HepG2 (cell line): ENCODE measurements around the gene SGMS1. TPM values are rescaled to one million over a fixed set of nuclear protein-coding genes. Genes with fewer than 3 reads are reported as not detected.

Experiments
- HES4 ChIP-seq: sonication (generic); formaldehyde crosslinking; IDR thresholded peaks from 2 replicates; pipeline ENCODE4 v1.9.0; 2021; ENCODE audit warnings: mild to moderate bottlenecking, missing genetic modification reagents, borderline replicate concordance
- JUN ChIP-seq: sonication (generic); formaldehyde crosslinking; IDR thresholded peaks from 2 replicates; pipeline ENCODE4 v1.4.0; 2020; ENCODE audit warnings: mild to moderate bottlenecking, missing genetic modification reagents
- KAT7 ChIP-seq: IDR thresholded peaks from 2 replicates; pipeline ENCODE4 v1.6.1; 2018; ENCODE audit warnings: borderline replicate concordance, missing compliant biosample characterization
- MEIS2 ChIP-seq: sonication (generic); formaldehyde crosslinking; IDR thresholded peaks from 2 replicates; pipeline ENCODE4 v1.9.0; 2021; ENCODE audit warnings: mild to moderate bottlenecking, missing genetic modification reagents
- MIER3 ChIP-seq: IDR thresholded peaks from 2 replicates; pipeline ENCODE4 v1.6.1; 2016; ENCODE audit warnings: missing compliant biosample characterization, borderline replicate concordance
- MTA1 ChIP-seq: sonication (generic); formaldehyde crosslinking; IDR thresholded peaks from 2 replicates; pipeline ENCODE4 v1.4.0; 2020; ENCODE audit warnings: missing genetic modification reagents, mild to moderate bottlenecking, borderline replicate concordance
- NR2F1 ChIP-seq, 2 experiments: fragments of 450-650 bp in 1 of 2; formaldehyde crosslinking in 1 of 2; IDR thresholded peaks; 2 replicates each; pipeline versions ENCODE4 v1.5.0 to v1.6.1; 2016 to 2020; ENCODE audit warnings: mild to moderate bottlenecking in 1 of 2, missing compliant biosample characterization in 1 of 2, missing genetic modification reagents in 1 of 2, moderate library complexity in 1 of 2
- REL ChIP-seq: sonication (generic); formaldehyde crosslinking; conservative IDR thresholded peaks from 2 replicates; pipeline ENCODE4 v1.8.0; 2022; ENCODE audit warnings: mild to moderate bottlenecking, missing genetic modification reagents, moderate library complexity
- SIN3A ChIP-seq: IDR thresholded peaks from 2 replicates; pipeline ENCODE4 v1.6.1; 2011; ENCODE audit warnings: low read depth, mild to moderate bottlenecking, control low read depth, low read length, borderline replicate concordance
- ZBTB20 ChIP-seq: sonication (generic); formaldehyde crosslinking; IDR thresholded peaks from 2 replicates; pipeline ENCODE4 v1.8.1; 2023; ENCODE audit warnings: missing genetic modification reagents, low read depth, mild to moderate bottlenecking, borderline replicate concordance
- ZFP82 ChIP-seq: sonication (generic); formaldehyde crosslinking; IDR thresholded peaks from 2 replicates; pipeline ENCODE4 v1.5.1; 2020; ENCODE audit warnings: mild to moderate bottlenecking, missing genetic modification reagents, borderline replicate concordance
- ZNF10 ChIP-seq: sonication (generic); formaldehyde crosslinking; IDR thresholded peaks from 2 replicates; pipeline ENCODE4 v1.4.0; 2020; ENCODE audit warnings: mild to moderate bottlenecking, low read depth, missing genetic modification reagents, borderline replicate concordance
- ZNF543 ChIP-seq: sonication (generic); formaldehyde crosslinking; IDR thresholded peaks from 2 replicates; pipeline ENCODE4 v1.4.0; 2020; ENCODE audit warnings: mild to moderate bottlenecking, missing genetic modification reagents
- ZSCAN9 ChIP-seq: IDR thresholded peaks from 2 replicates; pipeline ENCODE4 v1.6.1; 2016; ENCODE audit warnings: borderline replicate concordance
- polyA plus RNA-seq, 8 experiments: library from polyadenylated mRNA; depleted of rRNA in 3 of 8; stranded (reverse) in 7 of 8; unstranded in 1 of 8; fragments of >200 nt; fragmentation: Illumina TruSeq in 4 of 8; extraction: Trizol in 4 of 8; gene quantifications; 2 replicates each; pipeline versions ENCODE4 v1.2.1 to v1.2.3, GENCODE V29; 2011 to 2016; ENCODE audit warnings: low read depth in 4 of 8, missing spikeins in 1 of 8, mixed read lengths in 1 of 8; ENCODE audit not compliant: insufficient read depth in 1 of 8
- total RNA-seq, 5 experiments: library from RNA; depleted of rRNA; stranded (reverse); fragments of >200 nt; fragmentation: Illumina TruSeq; extraction: Trizol; gene quantifications; 2 replicates each; pipeline ENCODE4 v1.2.3, GENCODE V29; 2016; ENCODE audit warnings: low read depth in 1 of 5
- TF ChIP-seq, protein P1 (sequence below): sonication (generic); formaldehyde crosslinking; IDR thresholded peaks from 2 replicates; pipeline ENCODE4 v1.5.0; 2020; ENCODE audit warnings: mild to moderate bottlenecking, missing genetic modification reagents
- TF ChIP-seq, protein P2 (sequence below): sonication (generic); formaldehyde crosslinking; IDR thresholded peaks from 2 replicates; pipeline ENCODE4 v1.4.0; 2020; ENCODE audit warnings: mild to moderate bottlenecking, missing genetic modification reagents, borderline replicate concordance
- TF ChIP-seq, protein P3 (sequence below): sonication (generic); formaldehyde crosslinking; IDR thresholded peaks from 2 replicates; pipeline ENCODE4 v1.4.0; 2020; ENCODE audit warnings: missing genetic modification reagents

Gene SGMS1
- total and polyA plus RNA-seq, 2 of the 13 experiments (the other 11 are each of a cell fraction or from before 2014, with no cell fraction given), result 6.5 to 15.1 TPM

DNA sequence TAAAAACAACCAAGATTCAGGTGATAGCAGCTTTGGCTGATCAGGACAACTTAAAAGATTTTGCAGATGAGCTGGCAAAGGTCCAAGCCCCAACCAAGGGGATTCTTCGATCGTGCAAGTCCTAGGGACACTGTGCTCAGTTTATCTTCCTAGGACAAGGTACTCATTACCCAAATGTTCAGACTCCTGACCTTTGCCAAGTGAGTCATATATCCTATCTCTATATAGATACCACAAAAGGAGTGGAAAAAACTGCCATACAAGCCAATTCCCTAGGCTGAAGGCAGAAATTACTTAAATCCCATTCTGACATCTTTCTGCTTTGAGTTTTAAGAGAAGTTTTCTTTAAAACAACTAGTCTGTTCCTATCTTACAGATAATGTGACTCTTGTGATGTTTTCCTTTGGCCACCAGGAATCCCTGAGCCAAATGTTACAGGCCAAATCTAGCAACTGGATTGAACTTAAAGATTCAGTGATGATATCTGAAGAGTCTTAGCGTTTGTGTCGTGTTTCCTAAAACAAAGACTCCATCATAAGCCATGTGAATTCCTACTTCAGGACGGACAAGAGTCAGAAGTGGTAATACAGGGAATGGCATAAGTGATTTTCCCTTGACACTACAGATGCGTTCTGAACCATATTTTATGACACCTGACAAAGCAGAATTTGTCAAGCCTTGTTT, 229.8 kb downstream of the SGMS1 start (continued):
- TF ChIP-seq ZBTB20 (CRISPR knock-in tag) (peak; percentile 22; the same call in 1 of the 2 replicates), ZNF10 (CRISPR knock-in tag) (no peak), MIER3 (CRISPR knock-in tag) (peak; percentile 37; the same call in 1 of the 2 replicates), MEIS2 (CRISPR knock-in tag) (no peak), ZNF543 (CRISPR knock-in tag) (no peak), NR2F1 (CRISPR knock-in tag; IDR thresholded peaks at IDR 0.05) (peak; percentile 22 to 54; a peak in 1 of 4 replicates), REL (CRISPR knock-in tag) (no peak), ZSCAN9 (CRISPR knock-in tag) (no peak), ZFP82 (CRISPR knock-in tag) (no peak), KAT7 (CRISPR knock-in tag) (no peak), MTA1 (CRISPR knock-in tag) (no peak), SIN3A (no peak), HES4 (CRISPR knock-in tag) (no peak), JUN (0 out of 2 replicates have a peak, but pooled peaks have one; percentile 49)
- TF ChIP-seq, protein P1, sequence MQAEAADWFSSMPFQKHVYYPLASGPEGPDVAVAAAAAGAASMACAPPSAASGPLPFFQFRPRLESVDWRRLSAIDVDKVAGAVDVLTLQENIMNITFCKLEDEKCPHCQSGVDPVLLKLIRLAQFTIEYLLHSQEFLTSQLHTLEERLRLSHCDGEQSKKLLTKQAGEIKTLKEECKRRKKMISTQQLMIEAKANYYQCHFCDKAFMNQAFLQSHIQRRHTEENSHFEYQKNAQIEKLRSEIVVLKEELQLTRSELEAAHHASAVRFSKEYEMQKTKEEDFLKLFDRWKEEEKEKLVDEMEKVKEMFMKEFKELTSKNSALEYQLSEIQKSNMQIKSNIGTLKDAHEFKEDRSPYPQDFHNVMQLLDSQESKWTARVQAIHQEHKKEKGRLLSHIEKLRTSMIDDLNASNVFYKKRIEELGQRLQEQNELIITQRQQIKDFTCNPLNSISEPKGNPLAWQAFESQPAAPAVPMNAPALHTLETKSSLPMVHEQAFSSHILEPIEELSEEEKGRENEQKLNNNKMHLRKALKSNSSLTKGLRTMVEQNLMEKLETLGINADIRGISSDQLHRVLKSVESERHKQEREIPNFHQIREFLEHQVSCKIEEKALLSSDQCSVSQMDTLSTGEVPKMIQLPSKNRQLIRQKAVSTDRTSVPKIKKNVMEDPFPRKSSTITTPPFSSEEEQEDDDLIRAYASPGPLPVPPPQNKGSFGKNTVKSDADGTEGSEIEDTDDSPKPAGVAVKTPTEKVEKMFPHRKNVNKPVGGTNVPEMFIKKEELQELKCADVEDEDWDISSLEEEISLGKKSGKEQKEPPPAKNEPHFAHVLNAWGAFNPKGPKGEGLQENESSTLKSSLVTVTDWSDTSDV, result no peak
- TF ChIP-seq, protein P2, sequence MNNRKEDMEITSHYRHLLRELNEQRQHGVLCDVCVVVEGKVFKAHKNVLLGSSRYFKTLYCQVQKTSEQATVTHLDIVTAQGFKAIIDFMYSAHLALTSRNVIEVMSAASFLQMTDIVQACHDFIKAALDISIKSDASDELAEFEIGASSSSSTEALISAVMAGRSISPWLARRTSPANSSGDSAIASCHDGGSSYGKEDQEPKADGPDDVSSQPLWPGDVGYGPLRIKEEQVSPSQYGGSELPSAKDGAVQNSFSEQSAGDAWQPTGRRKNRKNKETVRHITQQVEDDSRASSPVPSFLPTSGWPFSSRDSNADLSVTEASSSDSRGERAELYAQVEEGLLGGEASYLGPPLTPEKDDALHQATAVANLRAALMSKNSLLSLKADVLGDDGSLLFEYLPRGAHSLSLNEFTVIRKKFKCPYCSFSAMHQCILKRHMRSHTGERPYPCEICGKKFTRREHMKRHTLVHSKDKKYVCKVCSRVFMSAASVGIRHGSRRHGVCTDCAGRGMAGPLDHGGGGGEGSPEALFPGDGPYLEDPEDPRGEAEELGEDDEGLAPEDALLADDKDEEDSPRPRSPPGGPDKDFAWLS (CRISPR knock-in tag), result no peak
- TF ChIP-seq, protein P3, sequence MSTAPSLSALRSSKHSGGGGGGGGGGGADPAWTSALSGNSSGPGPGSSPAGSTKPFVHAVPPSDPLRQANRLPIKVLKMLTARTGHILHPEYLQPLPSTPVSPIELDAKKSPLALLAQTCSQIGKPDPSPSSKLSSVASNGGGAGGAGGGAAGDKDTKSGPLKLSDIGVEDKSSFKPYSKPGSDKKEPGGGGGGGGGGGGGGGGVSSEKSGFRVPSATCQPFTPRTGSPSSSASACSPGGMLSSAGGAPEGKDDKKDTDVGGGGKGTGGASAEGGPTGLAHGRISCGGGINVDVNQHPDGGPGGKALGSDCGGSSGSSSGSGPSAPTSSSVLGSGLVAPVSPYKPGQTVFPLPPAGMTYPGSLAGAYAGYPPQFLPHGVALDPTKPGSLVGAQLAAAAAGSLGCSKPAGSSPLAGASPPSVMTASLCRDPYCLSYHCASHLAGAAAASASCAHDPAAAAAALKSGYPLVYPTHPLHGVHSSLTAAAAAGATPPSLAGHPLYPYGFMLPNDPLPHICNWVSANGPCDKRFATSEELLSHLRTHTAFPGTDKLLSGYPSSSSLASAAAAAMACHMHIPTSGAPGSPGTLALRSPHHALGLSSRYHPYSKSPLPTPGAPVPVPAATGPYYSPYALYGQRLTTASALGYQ, result no peak
